Measurements from ENCODE around the gene MIOS. TPM values are rescaled to one million over a fixed set of nuclear protein-coding genes. Genes with fewer than 3 reads are reported as not detected.

The MIOS gene
- total RNA-seq, 4 donors from 2014 or later: 37.2 to 48.7 (median 42.6) TPM

- no peak for TF ChIP-seq CTCF (IDR thresholded peaks at IDR 0.05)
- TF ChIP-seq POLR2A (IDR thresholded peaks at IDR 0.05): no peak
- Histone ChIP-seq H3K4me1 (peaks cover 20 to 24% of the 10 kb centered on the region in 2 donors), H3K9me3 (no peaks in the 10 kb centered on the region), H3K36me3 (no peaks in the 10 kb centered on the region), H3K4me3 (replicated peaks in 1 of 3) (no peak overlapping the region), H3K27ac (no peak overlapping the region), H3K27me3 (no peaks in the 10 kb centered on the region)
- intact Hi-C loops (cut with DNase I): no loop called here
- no peak for DNase-seq
- WGBS, 2 donors: 94 to 97% methylated on average over 3 of the region's 3 CpGs
Measured at GRCh38 chr7:7570584-7570983, 3.9 kb downstream of the MIOS start.

GRCh38 chr7:7573701-7574100, 7.0 kb downstream of the MIOS start:
- H3K4me1 ChIP-seq: peaks cover 3 to 7% of the 10 kb centered on the region in 2 donors
- DNase-seq: no peak
- no peak overlapping the region for H3K4me3 ChIP-seq (replicated peaks in 1 of 3)
- no peaks in the 10 kb centered on the region for H3K27me3 ChIP-seq
- H3K9me3 ChIP-seq: no peaks in the 10 kb centered on the region
- intact Hi-C loops (cut with DNase I): no loop called here
- TF ChIP-seq POLR2A (IDR thresholded peaks at IDR 0.05) (no peak), CTCF (IDR thresholded peaks at IDR 0.05) (no peak)
- H3K36me3 ChIP-seq: no peaks in the 10 kb centered on the region
- H3K27ac ChIP-seq: no peak overlapping the region
- 96 to 98% methylated on average over 2 of the region's 2 CpGs for WGBS, 2 donors

- Histone ChIP-seq H3K9me3 (no peaks in the 10 kb centered on the region), H3K27ac (no peak overlapping the region), H3K4me1 (no peaks in the 10 kb centered on the region), H3K36me3 (no peaks in the 10 kb centered on the region), H3K4me3 (replicated peaks in 1 of 3) (no peak overlapping the region), H3K27me3 (no peaks in the 10 kb centered on the region)
- intact Hi-C loops (cut with DNase I): no loop called here
- no peak for DNase-seq
- TF ChIP-seq POLR2A (IDR thresholded peaks at IDR 0.05) (no peak), CTCF (IDR thresholded peaks at IDR 0.05) (no peak)
- WGBS, 2 donors: 93 to 97% methylated on average over 1 of the region's 1 CpG
Measured at GRCh38 chr7:7576344-7576743, 9.7 kb downstream of the MIOS start.

- no peak for TF ChIP-seq POLR2A (IDR thresholded peaks at IDR 0.05)
- TF ChIP-seq CTCF (IDR thresholded peaks at IDR 0.05): no peak
- Histone ChIP-seq H3K4me3 (replicated peaks in 1 of 3) (no peak overlapping the region), H3K36me3 (no peaks in the 10 kb centered on the region), H3K9me3 (no peaks in the 10 kb centered on the region), H3K27me3 (no peaks in the 10 kb centered on the region), H3K4me1 (no peaks in the 10 kb centered on the region), H3K27ac (no peak overlapping the region)
- 76 to 77% methylated on average over 1 of the region's 1 CpG for WGBS, 2 donors
- no peak for DNase-seq
- intact Hi-C loops (cut with DNase I): no loop called here
Measured at GRCh38 chr7:7577888-7578287, 11.2 kb downstream of the MIOS start.

DNA sequence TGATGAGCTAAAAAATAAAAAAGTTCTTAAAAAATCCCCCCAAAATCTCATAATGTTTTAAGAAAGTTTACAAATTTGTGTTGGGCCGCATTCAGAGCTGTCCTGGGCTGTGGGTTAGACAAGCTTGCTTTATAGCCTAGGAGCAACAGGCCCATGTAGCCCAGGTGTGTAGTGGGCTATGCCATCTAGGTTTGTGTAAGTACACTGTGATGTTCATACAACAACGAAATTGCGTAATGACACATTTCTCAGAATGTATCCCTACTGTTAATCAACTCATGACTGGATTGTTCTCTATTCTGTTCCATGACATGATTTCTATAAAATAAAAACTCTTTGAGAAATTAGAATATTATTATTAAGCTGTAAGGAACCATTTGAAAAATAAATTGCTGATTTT, 13.0 kb downstream of the MIOS start:
- DNase-seq: no peak
- no peaks in the 10 kb centered on the region for H3K27me3 ChIP-seq
- no peaks in the 10 kb centered on the region for H3K4me1 ChIP-seq
- TF ChIP-seq POLR2A (IDR thresholded peaks at IDR 0.05) (no peak), CTCF (IDR thresholded peaks at IDR 0.05) (no peak)
- no peak overlapping the region for H3K27ac ChIP-seq
- intact Hi-C loops (cut with DNase I): no loop called here
- no peaks in the 10 kb centered on the region for H3K36me3 ChIP-seq
- no peak overlapping the region for H3K4me3 ChIP-seq (replicated peaks in 1 of 3)
- H3K9me3 ChIP-seq: no peaks in the 10 kb centered on the region
- 94 to 97% methylated on average over 3 of the region's 3 CpGs for WGBS, 2 donors

Measured in thyroid gland (tissue), 4 donors.